Uterus (tissue), 2 donors: ENCODE data around the gene NXF1.
"Not testable (repeated sequence)": the region's sequence is repeated elsewhere in the genome, so short reads cannot be mapped to it uniquely, and the experiment has no call there.

Experiments used
- POLR2A ChIP-seq, 2 donors: fragments of 450-650 bp; IDR thresholded peaks; one replicate each; pipeline ENCODE4 v1.6.1; 2016; ENCODE audit warnings: antibody characterized with exemption in 2 of 2, mild to moderate bottlenecking in 1 of 2, moderate library complexity in 1 of 2
- TF ChIP-seq, protein P1 (sequence below), 4 experiments: fragments of 200-600 bp in 2 of 4; fragments of 450-650 bp in 2 of 4; sonication (generic) in 2 of 4; IDR thresholded peaks; one replicate each; pipeline ENCODE4 v1.5.1; 2016 to 2019; ENCODE audit warnings: antibody characterized with exemption in 4 of 4, mild to moderate bottlenecking in 2 of 4, moderate library complexity in 1 of 4

GRCh38 chr11:62842891-62843290 lies 37.7 kb upstream of the NXF1 start:
- TF ChIP-seq, protein P1, sequence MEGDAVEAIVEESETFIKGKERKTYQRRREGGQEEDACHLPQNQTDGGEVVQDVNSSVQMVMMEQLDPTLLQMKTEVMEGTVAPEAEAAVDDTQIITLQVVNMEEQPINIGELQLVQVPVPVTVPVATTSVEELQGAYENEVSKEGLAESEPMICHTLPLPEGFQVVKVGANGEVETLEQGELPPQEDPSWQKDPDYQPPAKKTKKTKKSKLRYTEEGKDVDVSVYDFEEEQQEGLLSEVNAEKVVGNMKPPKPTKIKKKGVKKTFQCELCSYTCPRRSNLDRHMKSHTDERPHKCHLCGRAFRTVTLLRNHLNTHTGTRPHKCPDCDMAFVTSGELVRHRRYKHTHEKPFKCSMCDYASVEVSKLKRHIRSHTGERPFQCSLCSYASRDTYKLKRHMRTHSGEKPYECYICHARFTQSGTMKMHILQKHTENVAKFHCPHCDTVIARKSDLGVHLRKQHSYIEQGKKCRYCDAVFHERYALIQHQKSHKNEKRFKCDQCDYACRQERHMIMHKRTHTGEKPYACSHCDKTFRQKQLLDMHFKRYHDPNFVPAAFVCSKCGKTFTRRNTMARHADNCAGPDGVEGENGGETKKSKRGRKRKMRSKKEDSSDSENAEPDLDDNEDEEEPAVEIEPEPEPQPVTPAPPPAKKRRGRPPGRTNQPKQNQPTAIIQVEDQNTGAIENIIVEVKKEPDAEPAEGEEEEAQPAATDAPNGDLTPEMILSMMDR (IDR thresholded peaks at IDR 0.05): not testable (repeated sequence)
- not testable (repeated sequence) for TF ChIP-seq POLR2A (IDR thresholded peaks at IDR 0.05)
